GM12801 (cell line): ENCODE measurements around the gene MND1.

ENCODE experiments used
- CTCF ChIP-seq: IDR thresholded peaks from one replicate; pipeline ENCODE4 v1.5.1; 2011; ENCODE audit warnings: control low read depth; ENCODE audit not compliant: insufficient read length; ENCODE audit errors: extremely low read depth

The MND1 gene

GRCh38 chr4:153369021-153369420 is 24.5 kb downstream of the MND1 start:
- TF ChIP-seq CTCF: no peak

- TF ChIP-seq CTCF: no peak
Observed at GRCh38 chr4:153371701-153372234, 27.3 kb downstream of the MND1 start.

DNA sequence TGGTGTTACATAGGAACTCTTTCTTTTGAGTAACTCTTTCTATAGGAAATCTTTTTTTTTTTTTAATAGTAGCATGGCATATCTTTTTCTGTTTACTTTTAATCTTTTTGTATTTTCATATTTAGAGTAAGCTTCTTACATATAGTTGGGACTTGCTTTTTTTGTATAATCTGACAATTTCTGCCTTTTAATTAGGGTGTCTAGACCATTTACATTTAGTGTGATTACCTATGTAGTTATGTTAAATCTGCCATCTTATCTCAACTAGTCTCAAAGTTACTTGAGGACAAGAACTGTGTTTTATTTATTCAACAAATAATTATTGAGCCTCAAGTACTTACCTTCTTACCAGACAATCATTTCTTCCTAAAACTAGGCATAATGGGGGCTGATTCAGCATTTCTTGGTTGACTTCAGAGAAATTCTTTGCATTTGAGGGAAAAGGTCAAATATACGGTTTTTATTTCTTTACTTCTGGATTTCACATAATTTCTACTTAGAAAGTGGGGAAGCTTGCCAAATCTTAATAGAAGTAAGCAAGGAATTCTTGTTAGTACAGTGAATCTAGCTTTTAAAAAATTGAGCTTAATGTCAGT is 28.6 kb downstream of the MND1 start:
- no peak for TF ChIP-seq CTCF

DNA sequence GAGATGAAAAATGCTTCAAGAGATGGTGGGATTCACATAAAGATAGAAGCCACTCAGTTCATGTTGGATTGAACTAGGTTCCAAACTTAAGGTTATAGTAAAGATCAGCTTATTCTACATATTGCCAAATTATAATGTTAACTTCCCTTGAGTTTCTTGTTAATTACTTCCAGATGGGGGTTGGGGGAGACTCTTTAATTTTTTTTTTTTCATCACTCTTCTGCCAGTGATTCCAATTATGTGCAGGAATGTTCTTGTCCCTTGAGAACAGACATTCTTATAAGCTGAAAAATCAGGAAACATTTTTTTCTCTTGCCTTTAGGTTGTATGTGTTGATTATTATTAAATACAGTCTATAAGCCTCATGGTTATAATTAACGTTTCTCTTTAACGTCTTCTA is 30.0 kb downstream of the MND1 start:
- no peak for TF ChIP-seq CTCF

DNA sequence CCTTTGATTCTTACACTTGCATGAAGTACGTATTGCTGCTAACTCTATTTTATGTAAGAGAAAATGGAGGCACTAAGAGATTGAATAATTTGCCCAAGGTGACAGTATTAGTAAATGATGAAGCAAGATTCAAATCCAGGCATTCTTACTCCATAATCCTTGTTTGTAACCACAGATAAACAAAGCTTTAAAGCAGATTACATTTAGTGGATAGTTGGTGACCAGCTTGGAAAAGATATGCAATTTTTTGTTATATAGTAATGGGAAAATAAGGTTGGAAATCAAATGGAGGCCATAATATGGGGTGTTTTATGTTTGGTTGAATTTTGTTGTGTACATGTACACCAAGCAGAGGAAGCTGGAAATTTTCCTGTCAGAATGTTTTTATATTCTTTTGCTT is 30.8 kb downstream of the MND1 start:
- TF ChIP-seq CTCF: no peak

DNA sequence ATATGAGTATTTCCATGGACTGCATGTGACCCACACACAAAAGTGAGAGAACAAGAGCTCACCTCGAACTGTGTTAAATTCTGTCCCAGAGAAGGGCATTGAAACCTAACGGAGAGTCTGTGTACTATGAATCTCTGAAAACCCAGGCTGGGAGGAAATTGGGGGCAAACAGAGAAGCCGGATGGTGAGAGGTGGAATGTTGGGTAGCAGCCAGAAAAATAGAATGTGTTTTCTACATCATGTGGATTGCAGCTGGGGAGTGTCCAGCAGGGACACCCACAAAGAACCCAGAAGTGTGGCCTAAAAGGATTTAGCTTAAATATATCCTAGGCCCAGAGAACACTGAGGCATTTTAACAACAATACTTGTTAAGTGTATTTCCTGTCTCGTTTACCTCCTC is 38.6 kb downstream of the MND1 start:
- TF ChIP-seq CTCF: no peak

DNA sequence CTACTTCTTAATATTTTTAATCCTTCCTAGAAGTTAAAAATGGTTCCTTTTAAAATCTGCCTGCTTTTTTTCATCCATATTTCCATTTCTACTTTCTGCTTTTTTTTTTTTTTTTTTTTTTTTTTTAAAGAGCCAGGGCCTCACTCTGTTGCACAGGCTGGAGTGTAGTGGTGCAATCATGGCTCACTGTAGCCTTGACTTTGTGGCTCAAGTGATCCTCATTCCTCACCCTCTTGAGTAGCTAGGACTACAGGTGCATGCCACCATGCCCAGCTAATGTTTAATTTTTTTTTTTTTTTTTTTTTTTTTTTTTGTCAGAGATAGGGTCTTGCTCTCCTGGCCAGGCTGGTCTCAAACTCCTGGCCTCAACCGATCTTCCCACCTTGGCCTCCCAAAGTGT is 39.7 kb downstream of the MND1 start:
- no peak for TF ChIP-seq CTCF

GRCh38 chr4:153385784-153386183 is 41.3 kb downstream of the MND1 start:
- TF ChIP-seq CTCF: no peak
